Mononuclear cell (primary cell): ENCODE measurements around the gene ARHGEF38. TPM values are rescaled to one million over a fixed set of nuclear protein-coding genes. Genes with fewer than 3 reads are reported as not detected.

ENCODE experiments used
- H3K27me3 ChIP-seq: 2 replicates; pipeline ENCODE4 v1.6.0; 2011; ENCODE audit warnings: low read length, control low read depth; ENCODE audit not compliant: insufficient read depth
- H3K4me1 ChIP-seq: 2 replicates; pipeline ENCODE4 v1.5.1; 2011; ENCODE audit warnings: mild to moderate bottlenecking, low read length, control low read depth; ENCODE audit not compliant: insufficient read depth
- H3K4me3 ChIP-seq: 2 replicates; pipeline ENCODE4 v1.5.1; 2011; ENCODE audit warnings: mild to moderate bottlenecking, low read length, moderate library complexity
- H3K9me3 ChIP-seq: 2 replicates; pipeline ENCODE4 v1.5.1; 2011; ENCODE audit warnings: low read depth, mild to moderate bottlenecking, control low read depth, low read length
- total RNA-seq: library from RNA; depleted of rRNA; stranded (reverse); fragments of >200 nt; gene quantifications from one replicate; pipeline ENCODE4 v1.2.3, GENCODE V29; 2012

The ARHGEF38 gene
- total RNA-seq, 1 donor, result not detected

DNA sequence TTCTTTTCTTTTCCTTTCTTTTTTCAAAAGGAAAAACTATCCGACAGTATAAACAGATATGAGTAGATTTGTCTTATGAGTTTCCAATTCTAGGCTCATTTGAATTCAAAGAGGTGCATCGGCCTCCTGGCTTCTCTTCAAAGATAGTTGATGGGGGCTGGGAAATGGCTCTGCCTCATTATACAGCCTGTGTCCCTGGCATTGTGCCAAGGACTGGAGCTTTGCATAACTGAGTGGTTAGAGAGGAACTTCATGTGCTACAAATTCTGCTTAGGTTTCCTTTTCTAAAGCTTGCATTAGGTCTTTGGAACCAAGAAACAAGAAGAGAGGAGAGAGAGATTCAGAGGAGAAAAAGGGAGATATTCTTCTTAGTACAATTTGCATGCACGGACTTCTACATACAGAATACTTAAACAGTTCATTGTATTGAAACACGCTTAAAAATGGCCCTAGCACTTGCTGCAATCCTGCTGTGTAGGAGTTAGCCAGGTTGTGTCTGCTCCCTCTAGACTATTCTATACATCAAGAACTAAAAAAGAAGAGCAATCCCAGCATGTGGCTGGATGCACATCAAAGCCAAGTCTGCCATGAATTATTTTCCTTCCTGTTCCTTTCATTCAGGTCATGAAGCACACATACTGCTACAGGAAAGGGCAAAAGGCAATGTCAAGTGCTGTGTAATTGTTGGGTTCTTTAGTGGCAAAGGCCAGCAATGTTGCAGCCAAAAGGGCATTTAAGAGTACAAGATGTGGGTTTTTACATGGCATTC is 85.2 kb downstream of the ARHGEF38 start:
- H3K4me1 ChIP-seq, result no peaks in the 10 kb centered on the region
- no peaks in the 10 kb centered on the region for H3K9me3 ChIP-seq
- H3K4me3 ChIP-seq, result no peak overlapping the region
- no peaks in the 10 kb centered on the region for H3K27me3 ChIP-seq

DNA sequence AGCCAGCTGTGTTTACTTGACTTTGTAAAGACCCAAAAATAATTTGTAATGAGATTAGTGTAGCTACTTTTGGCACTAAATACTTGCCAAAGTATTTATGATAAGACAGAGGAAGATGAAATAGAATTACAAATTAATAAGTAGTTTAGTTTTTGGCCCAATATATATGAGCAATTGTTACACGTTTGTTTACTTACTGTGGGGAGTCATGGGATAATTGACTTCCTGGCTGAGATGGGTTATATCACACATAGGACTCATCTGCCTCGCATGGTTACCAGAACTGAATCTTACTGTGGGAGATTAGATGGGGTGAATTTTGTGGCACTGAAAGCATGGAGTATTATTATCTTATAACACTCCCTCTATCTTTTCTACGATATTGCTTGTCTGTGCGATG is 89.4 kb downstream of the ARHGEF38 start:
- H3K27me3 ChIP-seq, result no peaks in the 10 kb centered on the region

DNA sequence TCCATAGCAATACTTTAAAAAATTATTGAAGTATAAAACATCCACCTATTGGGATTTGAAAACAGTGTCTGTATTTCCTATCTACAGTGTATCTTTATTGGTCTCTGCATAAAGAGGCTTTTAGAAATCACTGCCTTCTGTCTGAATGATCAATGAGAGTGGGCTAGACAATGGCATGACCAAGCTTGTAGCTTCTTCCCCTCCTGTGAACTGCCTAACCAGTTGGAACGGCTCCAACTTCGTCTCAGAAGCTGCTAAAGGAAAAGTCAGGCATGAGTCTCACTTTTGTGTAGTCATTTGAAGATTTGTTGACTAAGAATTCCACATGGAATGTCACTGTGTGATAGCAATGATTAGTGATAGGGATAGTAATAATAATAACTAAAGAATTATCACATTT is 91.8 kb downstream of the ARHGEF38 start:
- H3K4me3 ChIP-seq, result no peak overlapping the region
- no peaks in the 10 kb centered on the region for H3K9me3 ChIP-seq
- no peaks in the 10 kb centered on the region for H3K27me3 ChIP-seq
- no peaks in the 10 kb centered on the region for H3K4me1 ChIP-seq

More for the DNA sequence above, 89.4 kb downstream of the ARHGEF38 start:
- Histone ChIP-seq H3K4me1 (no peaks in the 10 kb centered on the region), H3K4me3 (no peak overlapping the region), H3K9me3 (no peaks in the 10 kb centered on the region)

GRCh38 chr4:105645440-105645839 is 93.0 kb downstream of the ARHGEF38 start:
- H3K4me1 ChIP-seq, result no peaks in the 10 kb centered on the region

GRCh38 chr4:105650190-105650589 is 97.8 kb downstream of the ARHGEF38 start:
- H3K4me3 ChIP-seq, result no peak overlapping the region
- H3K9me3 ChIP-seq, result no peaks in the 10 kb centered on the region
- no peaks in the 10 kb centered on the region for H3K27me3 ChIP-seq
- no peaks in the 10 kb centered on the region for H3K4me1 ChIP-seq

More at GRCh38 chr4:105645440-105645839, 93.0 kb downstream of the ARHGEF38 start:
- Histone ChIP-seq H3K4me3 (no peak overlapping the region), H3K9me3 (no peaks in the 10 kb centered on the region), H3K27me3 (no peaks in the 10 kb centered on the region)

DNA sequence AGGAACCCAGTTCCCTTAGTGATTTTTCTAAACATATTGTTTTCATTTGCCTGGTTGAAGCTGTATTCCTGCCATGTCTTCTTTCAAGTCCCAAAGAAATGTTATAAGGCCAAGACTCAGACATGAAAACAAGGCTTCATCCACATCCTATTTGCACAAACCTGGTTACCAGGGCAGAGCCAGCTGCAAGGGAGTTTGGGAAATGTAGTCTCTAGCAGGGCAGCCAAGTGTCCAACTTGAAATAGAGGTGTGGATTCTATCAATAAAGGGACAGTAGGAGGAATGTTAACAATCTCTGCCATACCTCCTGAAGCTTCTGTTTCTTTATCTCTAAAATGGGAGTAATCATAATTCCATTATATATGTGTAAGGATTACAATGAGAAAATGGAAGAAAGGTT is 99.5 kb downstream of the ARHGEF38 start:
- Histone ChIP-seq H3K27me3 (peaks cover 3% of the 10 kb centered on the region), H3K4me3 (no peak overlapping the region), H3K9me3 (no peaks in the 10 kb centered on the region), H3K4me1 (no peaks in the 10 kb centered on the region)

DNA sequence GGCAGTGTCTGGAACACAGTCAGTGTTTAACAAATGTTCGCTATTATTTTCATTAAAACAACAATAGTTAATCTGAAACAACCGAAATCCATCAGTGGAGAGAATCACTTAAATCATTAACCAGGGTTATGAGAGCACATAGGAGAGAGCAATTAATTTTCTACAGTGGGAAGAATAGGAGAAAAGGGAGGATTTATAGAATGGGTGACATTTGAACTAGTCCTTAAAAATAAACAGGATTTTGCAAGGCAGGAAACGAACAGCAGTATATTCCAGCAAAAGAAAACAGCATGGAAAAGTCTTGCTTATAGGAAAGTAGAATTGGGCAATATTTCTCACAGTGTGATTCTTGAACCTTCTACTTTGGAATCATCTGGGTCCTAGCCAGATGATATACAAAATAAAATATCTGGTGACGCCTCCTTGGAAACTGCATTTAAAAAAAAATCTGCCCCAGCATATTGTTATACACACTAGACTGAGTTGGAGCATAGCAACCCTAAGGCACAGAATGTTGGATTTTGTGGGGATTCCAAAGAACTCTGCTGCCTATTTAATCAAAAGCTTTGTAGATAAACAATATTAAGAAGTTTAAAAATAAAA is 100.0 kb downstream of the ARHGEF38 start:
- Histone ChIP-seq H3K4me3 (no peak overlapping the region), H3K27me3 (peaks cover 3% of the 10 kb centered on the region), H3K4me1 (no peaks in the 10 kb centered on the region), H3K9me3 (no peaks in the 10 kb centered on the region)

- no peaks in the 10 kb centered on the region for H3K9me3 ChIP-seq
- no peaks in the 10 kb centered on the region for H3K4me1 ChIP-seq
- peaks cover 3% of the 10 kb centered on the region for H3K27me3 ChIP-seq
- no peak overlapping the region for H3K4me3 ChIP-seq
These were observed 104.8 kb downstream of the ARHGEF38 start for GRCh38 chr4:105657117-105657765.

GRCh38 chr4:105659190-105659589 is 106.8 kb downstream of the ARHGEF38 start:
- Histone ChIP-seq H3K4me3 (no peak overlapping the region), H3K9me3 (no peaks in the 10 kb centered on the region), H3K27me3 (peaks cover 3% of the 10 kb centered on the region), H3K4me1 (no peaks in the 10 kb centered on the region)

DNA sequence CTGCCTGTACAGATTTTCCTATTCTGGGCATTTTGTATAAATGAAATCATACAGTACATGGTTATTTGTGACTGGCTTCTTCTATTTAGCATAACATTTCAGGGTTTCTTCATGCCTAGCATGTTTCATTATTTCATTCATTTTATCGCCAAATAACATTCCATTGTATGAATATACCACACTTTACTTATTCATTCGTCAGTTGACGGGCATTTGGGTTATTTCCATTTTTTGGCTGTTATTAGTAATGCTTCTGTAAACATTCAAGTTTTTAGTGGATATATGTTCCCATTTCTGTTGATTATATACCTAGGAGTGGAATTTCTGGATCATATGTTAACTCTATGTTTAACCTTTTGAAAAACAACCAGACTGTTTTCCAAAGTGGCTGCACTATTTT is 108.6 kb downstream of the ARHGEF38 start:
- Histone ChIP-seq H3K4me1 (no peaks in the 10 kb centered on the region), H3K4me3 (no peak overlapping the region), H3K9me3 (no peaks in the 10 kb centered on the region), H3K27me3 (peaks cover 1% of the 10 kb centered on the region)

GRCh38 chr4:105662935-105663675 is 110.7 kb downstream of the ARHGEF38 start:
- no peaks in the 10 kb centered on the region for H3K4me1 ChIP-seq
- no peak overlapping the region for H3K4me3 ChIP-seq
- no peaks in the 10 kb centered on the region for H3K27me3 ChIP-seq
- no peaks in the 10 kb centered on the region for H3K9me3 ChIP-seq

- H3K4me3 ChIP-seq, result no peak overlapping the region
- H3K27me3 ChIP-seq, result no peaks in the 10 kb centered on the region
- no peaks in the 10 kb centered on the region for H3K9me3 ChIP-seq
These were observed 114.3 kb downstream of the ARHGEF38 start for GRCh38 chr4:105666693-105667092.

DNA sequence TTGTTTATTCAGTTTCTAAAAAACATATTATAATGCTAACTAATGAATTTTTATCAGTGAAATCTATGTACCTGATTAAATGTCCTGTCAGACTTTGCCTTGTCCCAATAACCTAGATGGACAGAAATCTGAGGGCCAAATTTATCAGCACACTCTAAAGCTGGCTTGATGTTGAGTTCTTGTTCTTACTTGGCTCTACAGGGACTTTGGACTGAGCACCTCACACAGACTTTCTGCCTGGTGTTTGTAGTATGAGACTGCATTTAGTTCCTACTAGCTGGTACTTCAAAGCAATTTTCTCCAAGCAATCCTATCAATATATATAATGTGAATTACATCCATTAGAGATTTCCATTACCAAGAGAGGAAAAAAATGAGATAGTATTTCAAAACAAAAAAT is 118.3 kb downstream of the ARHGEF38 start:
- Histone ChIP-seq H3K4me1 (no peaks in the 10 kb centered on the region), H3K9me3 (no peaks in the 10 kb centered on the region), H3K27me3 (no peaks in the 10 kb centered on the region), H3K4me3 (no peak overlapping the region)

More at GRCh38 chr4:105666693-105667092, 114.3 kb downstream of the ARHGEF38 start:
- H3K4me1 ChIP-seq, result no peaks in the 10 kb centered on the region

DNA sequence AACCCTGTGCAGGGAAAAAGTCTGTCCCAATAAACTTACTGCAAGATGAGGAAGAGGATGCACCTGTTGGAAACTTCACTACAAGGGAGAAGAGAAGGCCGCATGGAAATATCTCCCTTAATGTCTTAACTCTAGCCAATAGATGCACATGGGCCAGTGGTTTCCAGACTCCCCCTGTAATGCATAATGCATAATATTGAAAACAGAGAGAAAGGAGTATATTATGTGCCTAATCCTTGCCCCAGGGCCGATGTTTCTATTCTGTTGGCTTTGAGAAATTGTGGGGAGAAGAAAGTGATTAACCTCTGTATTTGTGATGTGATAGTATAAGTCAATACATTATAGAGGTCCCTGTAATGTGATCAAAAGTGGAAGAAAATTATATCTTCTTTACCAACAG is 118.9 kb downstream of the ARHGEF38 start:
- Histone ChIP-seq H3K4me3 (no peak overlapping the region), H3K9me3 (no peaks in the 10 kb centered on the region), H3K27me3 (no peaks in the 10 kb centered on the region), H3K4me1 (no peaks in the 10 kb centered on the region)

- Histone ChIP-seq H3K27me3 (no peaks in the 10 kb centered on the region), H3K4me1 (no peaks in the 10 kb centered on the region), H3K4me3 (no peak overlapping the region), H3K9me3 (no peaks in the 10 kb centered on the region)
These were observed 121.6 kb downstream of the ARHGEF38 start for GRCh38 chr4:105674011-105674410.
